HEK293 (cell line): ENCODE data around the gene LBH.

Source experiments
- BCL6B ChIP-seq: fragments of 450-650 bp; formaldehyde crosslinking; IDR thresholded peaks from 2 replicates; pipeline ENCODE4 v1.5.1; 2017; ENCODE audit warnings: missing biosample characterization, missing genetic modification characterization
- EGR2 ChIP-seq: fragments of 450-650 bp; formaldehyde crosslinking; IDR thresholded peaks from 2 replicates; pipeline ENCODE4 v1.5.1; 2016; ENCODE audit warnings: low read depth, missing biosample characterization, missing genetic modification characterization
- OVOL3 ChIP-seq: fragments of 450-650 bp; formaldehyde crosslinking; IDR thresholded peaks from 2 replicates; pipeline ENCODE4 v1.5.1; 2016; ENCODE audit warnings: missing biosample characterization, missing genetic modification characterization
- RBAK ChIP-seq: fragments of 450-650 bp; formaldehyde crosslinking; IDR thresholded peaks from 2 replicates; pipeline ENCODE4 v1.5.1; 2016; ENCODE audit warnings: missing biosample characterization, missing genetic modification characterization
- REPIN1 ChIP-seq: fragments of 450-650 bp; formaldehyde crosslinking; IDR thresholded peaks from 2 replicates; pipeline ENCODE4 v1.5.1; 2017; ENCODE audit warnings: missing biosample characterization, missing genetic modification characterization, low read depth
- SP7 ChIP-seq: fragments of 450-650 bp; formaldehyde crosslinking; IDR thresholded peaks from 2 replicates; pipeline ENCODE4 v1.5.1; 2016; ENCODE audit warnings: missing biosample characterization, missing genetic modification characterization
- ZBTB20 ChIP-seq: fragments of 450-650 bp; formaldehyde crosslinking; IDR thresholded peaks from 2 replicates; pipeline ENCODE4 v1.5.1; 2016; ENCODE audit warnings: missing biosample characterization, missing genetic modification characterization
- ZBTB21 ChIP-seq: fragments of 450-650 bp; formaldehyde crosslinking; IDR thresholded peaks from 2 replicates; pipeline ENCODE4 v1.5.1; 2017; ENCODE audit warnings: missing biosample characterization, missing genetic modification characterization
- ZNF2 ChIP-seq: fragments of 450-650 bp; formaldehyde crosslinking; IDR thresholded peaks from 2 replicates; pipeline ENCODE4 v1.5.1; 2016; ENCODE audit warnings: missing biosample characterization, missing genetic modification characterization
- ZNF223 ChIP-seq: fragments of 450-650 bp; formaldehyde crosslinking; IDR thresholded peaks from 2 replicates; pipeline ENCODE4 v1.5.1; 2016; ENCODE audit warnings: missing biosample characterization, missing genetic modification characterization
- ZNF239 ChIP-seq: fragments of 450-650 bp; formaldehyde crosslinking; IDR thresholded peaks from 2 replicates; pipeline ENCODE4 v1.5.1; 2016; ENCODE audit warnings: missing biosample characterization, missing genetic modification characterization
- ZNF274 ChIP-seq, 2 experiments: fragments of 200-500 bp in 1 of 2; fragments of 450-650 bp in 1 of 2; sonication (Bioruptor generic) in 1 of 2; formaldehyde crosslinking in 1 of 2; IDR thresholded peaks; 2 replicates each; pipeline versions ENCODE4 v1.5.1 to v1.6.1; 2014 to 2016; ENCODE audit warnings: borderline replicate concordance in 1 of 2, inconsistent platforms in 1 of 2, low read length in 1 of 2, missing biosample characterization in 1 of 2, missing genetic modification characterization in 1 of 2
- ZNF391 ChIP-seq: fragments of 450-650 bp; formaldehyde crosslinking; IDR thresholded peaks from 2 replicates; pipeline ENCODE4 v1.5.1; 2016; ENCODE audit warnings: low read depth, missing biosample characterization, missing genetic modification characterization, borderline replicate concordance
- ZNF416 ChIP-seq: fragments of 450-650 bp; formaldehyde crosslinking; IDR thresholded peaks from 2 replicates; pipeline ENCODE4 v1.5.1; 2016; ENCODE audit warnings: missing biosample characterization, missing genetic modification characterization
- ZNF433 ChIP-seq: fragments of 450-650 bp; formaldehyde crosslinking; IDR thresholded peaks from 2 replicates; pipeline ENCODE4 v1.5.1; 2016; ENCODE audit warnings: missing biosample characterization, missing genetic modification characterization, low read depth
- ZNF449 ChIP-seq: fragments of 450-650 bp; formaldehyde crosslinking; IDR thresholded peaks from 2 replicates; pipeline ENCODE4 v1.5.1; 2017; ENCODE audit warnings: missing biosample characterization, mild to moderate bottlenecking, missing genetic modification characterization, moderate library complexity
- ZNF558 ChIP-seq: fragments of 450-650 bp; formaldehyde crosslinking; IDR thresholded peaks from 2 replicates; pipeline ENCODE4 v1.5.1; 2016; ENCODE audit warnings: missing biosample characterization, missing genetic modification characterization
- ZNF571 ChIP-seq: fragments of 450-650 bp; formaldehyde crosslinking; IDR thresholded peaks from 2 replicates; pipeline ENCODE4 v1.5.0; 2017; ENCODE audit warnings: missing biosample characterization, missing genetic modification characterization
- ZNF600 ChIP-seq: fragments of 450-650 bp; formaldehyde crosslinking; IDR thresholded peaks from 2 replicates; pipeline ENCODE4 v1.5.1; 2016; ENCODE audit warnings: missing biosample characterization, missing genetic modification characterization
- ZNF623 ChIP-seq: fragments of 450-650 bp; formaldehyde crosslinking; IDR thresholded peaks from 2 replicates; pipeline ENCODE4 v1.5.1; 2016; ENCODE audit warnings: missing biosample characterization, missing genetic modification characterization
- ZNF624 ChIP-seq: fragments of 450-650 bp; formaldehyde crosslinking; IDR thresholded peaks from 2 replicates; pipeline ENCODE4 v1.5.1; 2017; ENCODE audit warnings: missing biosample characterization, missing genetic modification characterization
- ZNF639 ChIP-seq: fragments of 450-650 bp; formaldehyde crosslinking; IDR thresholded peaks from 2 replicates; pipeline ENCODE4 v1.5.1; 2016; ENCODE audit warnings: missing biosample characterization, missing genetic modification characterization
- ZNF654 ChIP-seq: fragments of 450-650 bp; formaldehyde crosslinking; IDR thresholded peaks from 2 replicates; pipeline ENCODE4 v1.5.1; 2016; ENCODE audit warnings: low read depth, missing biosample characterization, missing genetic modification characterization
- ZNF664 ChIP-seq: fragments of 450-650 bp; formaldehyde crosslinking; IDR thresholded peaks from 2 replicates; pipeline ENCODE4 v1.5.1; 2016; ENCODE audit warnings: missing biosample characterization, missing genetic modification characterization
- ZNF677 ChIP-seq: fragments of 450-650 bp; IDR thresholded peaks from 2 replicates; pipeline ENCODE4 v1.5.0; 2018; ENCODE audit warnings: missing biosample characterization, mild to moderate bottlenecking, missing genetic modification characterization, moderate library complexity
- ZNF76 ChIP-seq: fragments of 450-650 bp; formaldehyde crosslinking; IDR thresholded peaks from 2 replicates; pipeline ENCODE4; 2016; ENCODE audit warnings: low read depth, missing biosample characterization, missing genetic modification characterization, borderline replicate concordance
- ZNF791 ChIP-seq: fragments of 450-650 bp; formaldehyde crosslinking; IDR thresholded peaks from 2 replicates; pipeline ENCODE4 v1.5.1; 2016; ENCODE audit warnings: missing biosample characterization, missing genetic modification characterization
- ZNF837 ChIP-seq: fragments of 450-650 bp; formaldehyde crosslinking; IDR thresholded peaks from 2 replicates; pipeline ENCODE4 v1.5.1; 2016; ENCODE audit warnings: missing biosample characterization, missing genetic modification characterization
- ZSCAN4 ChIP-seq: fragments of 450-650 bp; formaldehyde crosslinking; IDR thresholded peaks from 2 replicates; pipeline ENCODE4 v1.5.1; 2017; ENCODE audit warnings: missing biosample characterization, missing genetic modification characterization
- TF ChIP-seq, protein P1 (sequence below): IDR thresholded peaks from 2 replicates; pipeline ENCODE4 v1.6.1; 2011; ENCODE audit warnings: mild to moderate bottlenecking, low read depth, low read length, borderline replicate concordance
- TF ChIP-seq, protein P2 (sequence below): fragments of 450-650 bp; formaldehyde crosslinking; IDR thresholded peaks from 2 replicates; pipeline ENCODE4 v1.5.1; 2016; ENCODE audit warnings: missing biosample characterization, missing genetic modification characterization

Gene LBH

GRCh38 chr2:30252723-30253701 is 21.7 kb downstream of the LBH start (continued):
- TF ChIP-seq ZNF623 (no peak), BCL6B (tag by site-specific recombination) (no peak), ZNF639 (tag by site-specific recombination) (no peak), OVOL3 (tag by site-specific recombination) (no peak), REPIN1 (tag by site-specific recombination) (no peak), ZNF558 (tag by site-specific recombination) (no peak), EGR2 (tag by site-specific recombination) (no peak), ZNF571 (no peak), ZNF274 (IDR thresholded peaks at IDR 0.05; ENCODE audit: low read length) (no peak), ZNF274 (tag by site-specific recombination; IDR thresholded peaks at IDR 0.05; ENCODE audit: borderline replicate concordance) (no peak), ZNF2 (tag by site-specific recombination) (no peak), ZNF624 (tag by site-specific recombination) (no peak), ZNF677 (tag by site-specific recombination) (no peak), ZNF449 (tag by site-specific recombination) (no peak), ZBTB20 (tag by site-specific recombination) (no peak), ZNF223 (tag by site-specific recombination) (no peak), ZNF416 (tag by site-specific recombination) (no peak), ZBTB21 (tag by site-specific recombination) (no peak), SP7 (tag by site-specific recombination) (peak; percentile 90), RBAK (tag by site-specific recombination) (no peak), ZNF76 (tag by site-specific recombination) (no peak), ZNF791 (tag by site-specific recombination) (no peak), ZSCAN4 (tag by site-specific recombination) (no peak), ZNF600 (tag by site-specific recombination) (peak; percentile 33; the same call in 1 of the 2 replicates), ZNF837 (tag by site-specific recombination) (no peak), ZNF654 (tag by site-specific recombination) (no peak), ZNF664 (no peak), ZNF433 (tag by site-specific recombination) (no peak), ZNF239 (tag by site-specific recombination) (no peak), ZNF391 (tag by site-specific recombination) (no peak)
- TF ChIP-seq, protein P1, sequence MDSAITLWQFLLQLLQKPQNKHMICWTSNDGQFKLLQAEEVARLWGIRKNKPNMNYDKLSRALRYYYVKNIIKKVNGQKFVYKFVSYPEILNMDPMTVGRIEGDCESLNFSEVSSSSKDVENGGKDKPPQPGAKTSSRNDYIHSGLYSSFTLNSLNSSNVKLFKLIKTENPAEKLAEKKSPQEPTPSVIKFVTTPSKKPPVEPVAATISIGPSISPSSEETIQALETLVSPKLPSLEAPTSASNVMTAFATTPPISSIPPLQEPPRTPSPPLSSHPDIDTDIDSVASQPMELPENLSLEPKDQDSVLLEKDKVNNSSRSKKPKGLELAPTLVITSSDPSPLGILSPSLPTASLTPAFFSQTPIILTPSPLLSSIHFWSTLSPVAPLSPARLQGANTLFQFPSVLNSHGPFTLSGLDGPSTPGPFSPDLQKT = no peak
- TF ChIP-seq, protein P2, sequence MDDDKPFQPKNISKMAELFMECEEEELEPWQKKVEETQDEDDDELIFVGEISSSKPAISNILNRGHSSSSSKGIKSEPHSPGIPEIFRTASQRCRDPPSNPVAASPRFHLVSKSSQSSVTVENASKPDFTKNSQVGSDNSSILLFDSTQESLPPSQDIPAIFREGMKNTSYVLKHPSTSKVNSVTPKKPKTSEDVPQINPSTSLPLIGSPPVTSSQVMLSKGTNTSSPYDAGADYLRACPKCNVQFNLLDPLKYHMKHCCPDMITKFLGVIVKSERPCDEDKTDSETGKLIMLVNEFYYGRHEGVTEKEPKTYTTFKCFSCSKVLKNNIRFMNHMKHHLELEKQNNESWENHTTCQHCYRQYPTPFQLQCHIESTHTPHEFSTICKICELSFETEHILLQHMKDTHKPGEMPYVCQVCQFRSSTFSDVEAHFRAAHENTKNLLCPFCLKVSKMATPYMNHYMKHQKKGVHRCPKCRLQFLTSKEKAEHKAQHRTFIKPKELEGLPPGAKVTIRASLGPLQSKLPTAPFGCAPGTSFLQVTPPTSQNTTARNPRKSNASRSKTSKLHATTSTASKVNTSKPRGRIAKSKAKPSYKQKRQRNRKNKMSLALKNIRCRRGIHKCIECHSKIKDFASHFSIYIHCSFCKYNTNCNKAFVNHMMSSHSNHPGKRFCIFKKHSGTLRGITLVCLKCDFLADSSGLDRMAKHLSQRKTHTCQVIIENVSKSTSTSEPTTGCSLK = no peak
